Bronchial epithelial cell (primary cell): ENCODE results near the gene ABRAXAS1. TPM values are rescaled to one million over a fixed set of nuclear protein-coding genes. Genes with fewer than 3 reads are reported as not detected.

ENCODE experiments used
- DNase-seq: peaks from one replicate; pipeline ENCODE4 v3.0.0-alpha.2; 2010; ENCODE audit warnings: low read depth
- FAIRE-seq: peaks from 2 replicates; lab custom pipeline; 2011; peaks lifted over from hg19 to GRCh38; lab: Jason Lieb, UNC
- H3K27me3 ChIP-seq: 2 replicates; pipeline ENCODE4 v1.5.1; 2011; ENCODE audit warnings: low read length; ENCODE audit not compliant: control insufficient read depth, insufficient read depth
- H3K36me3 ChIP-seq: 2 replicates; pipeline ENCODE4 v1.5.1; 2011; ENCODE audit warnings: low read length; ENCODE audit not compliant: control insufficient read depth, insufficient read depth
- H3K4me3 ChIP-seq: 2 replicates; pipeline ENCODE4 v1.5.1; 2011; ENCODE audit warnings: mild to moderate bottlenecking, low read depth, low read length, control low read depth
- CTCF ChIP-seq: IDR thresholded peaks from 2 replicates; pipeline ENCODE4 v1.5.1; 2011; ENCODE audit warnings: mild to moderate bottlenecking, moderate library complexity, low read length, control low read depth, inconsistent platforms; ENCODE audit not compliant: insufficient read depth, severe bottlenecking
- total RNA-seq: library from RNA; depleted of rRNA; stranded (reverse); fragments of >200 nt; gene quantifications from 2 replicates; pipeline ENCODE4 v1.2.1, GENCODE V29; 2014

Gene ABRAXAS1
- total RNA-seq, 1 donor from 2014 or later: 6.6 TPM

DNA sequence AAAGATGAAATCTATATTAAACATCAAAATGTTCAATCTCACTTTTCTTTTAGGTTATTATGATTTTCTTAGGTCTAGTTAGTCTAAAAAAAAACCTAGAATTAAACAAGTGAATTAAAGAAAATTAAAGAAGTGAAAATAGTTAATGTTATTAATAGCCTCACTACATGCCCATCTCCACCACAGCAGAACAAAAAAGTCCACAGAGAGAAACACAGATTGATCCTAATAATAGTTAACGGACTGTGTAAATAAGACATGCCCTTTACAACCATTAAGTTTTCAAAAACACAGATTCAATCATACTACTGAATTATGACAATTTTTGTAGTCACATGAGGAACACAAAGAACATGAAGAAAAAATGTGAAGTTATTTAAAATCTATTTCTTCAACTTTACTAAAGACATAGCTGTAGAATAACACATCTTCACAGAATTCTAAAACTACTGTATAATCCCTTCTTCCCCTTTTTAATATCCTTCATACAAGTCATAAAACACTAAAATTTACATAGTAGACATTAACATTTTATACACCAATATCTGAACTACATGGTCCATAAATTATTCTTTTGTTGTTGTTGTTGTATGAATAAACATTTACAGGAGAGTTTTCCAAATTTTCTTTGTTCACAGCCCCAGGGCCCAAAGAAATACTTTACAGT, 44.6 kb downstream of the ABRAXAS1 start:
- no peak for TF ChIP-seq CTCF
- H3K4me3 ChIP-seq: no peak overlapping the region
- no peaks in the 10 kb centered on the region for H3K27me3 ChIP-seq
- H3K36me3 ChIP-seq: no peaks in the 10 kb centered on the region
- FAIRE-seq: no peak
- no peak for DNase-seq

- Histone ChIP-seq H3K4me3 (no peak overlapping the region), H3K36me3 (no peaks in the 10 kb centered on the region), H3K27me3 (no peaks in the 10 kb centered on the region)
- DNase-seq: peak; percentile 41
- no peak for TF ChIP-seq CTCF
- FAIRE-seq: no peak
Measured at GRCh38 chr4:83438719-83439118, 46.2 kb downstream of the ABRAXAS1 start.

GRCh38 chr4:83436680-83437079, 48.2 kb downstream of the ABRAXAS1 start:
- DNase-seq (no peak), FAIRE-seq (no peak)
- Histone ChIP-seq H3K36me3 (no peaks in the 10 kb centered on the region), H3K27me3 (no peaks in the 10 kb centered on the region), H3K4me3 (no peak overlapping the region)
- no peak for TF ChIP-seq CTCF

DNA sequence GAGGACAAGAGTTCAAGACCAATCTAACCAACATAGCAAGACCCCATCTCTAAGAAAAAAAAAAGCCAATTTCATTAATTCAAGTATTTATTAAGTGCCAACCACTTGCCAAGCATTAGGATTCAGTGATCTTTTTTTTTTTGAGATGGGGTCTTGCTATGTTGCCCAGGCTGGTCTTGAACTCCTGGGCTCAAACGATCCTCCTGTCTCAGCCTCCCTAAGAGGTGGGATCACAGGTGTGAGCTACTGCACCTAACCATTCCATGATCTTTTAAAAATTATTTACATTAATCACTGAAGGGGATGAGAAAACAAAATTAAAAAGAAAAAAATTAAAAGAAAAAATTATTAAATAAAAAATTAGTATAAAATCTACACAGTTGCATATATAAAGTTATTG, 53.7 kb downstream of the ABRAXAS1 start:
- FAIRE-seq (no peak), DNase-seq (no peak)
- no peak for TF ChIP-seq CTCF
- Histone ChIP-seq H3K36me3 (no peaks in the 10 kb centered on the region), H3K27me3 (no peaks in the 10 kb centered on the region), H3K4me3 (no peak overlapping the region)

DNA sequence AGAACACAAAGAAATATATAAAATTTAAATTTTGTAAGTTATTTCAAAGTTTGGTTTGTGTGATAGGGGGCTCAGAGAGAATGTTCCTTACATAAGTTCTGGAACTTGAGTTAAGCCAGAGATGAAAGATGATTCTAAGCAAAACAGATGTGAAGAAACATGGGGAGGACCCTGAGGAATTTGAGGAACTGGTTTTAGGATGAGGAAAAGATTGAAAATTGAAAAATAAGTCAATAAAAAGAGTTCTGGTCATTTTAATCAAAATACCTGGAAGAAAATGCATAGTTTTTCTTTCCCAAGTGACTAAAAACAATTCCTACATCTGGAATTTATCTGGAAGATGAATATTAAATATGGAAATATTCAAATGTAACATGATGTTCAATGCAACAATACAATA, 66.7 kb downstream of the ABRAXAS1 start:
- H3K27me3 ChIP-seq: no peaks in the 10 kb centered on the region
- FAIRE-seq (no peak), DNase-seq (no peak)
- TF ChIP-seq CTCF: no peak
- no peaks in the 10 kb centered on the region for H3K36me3 ChIP-seq
- H3K4me3 ChIP-seq: no peak overlapping the region

DNA sequence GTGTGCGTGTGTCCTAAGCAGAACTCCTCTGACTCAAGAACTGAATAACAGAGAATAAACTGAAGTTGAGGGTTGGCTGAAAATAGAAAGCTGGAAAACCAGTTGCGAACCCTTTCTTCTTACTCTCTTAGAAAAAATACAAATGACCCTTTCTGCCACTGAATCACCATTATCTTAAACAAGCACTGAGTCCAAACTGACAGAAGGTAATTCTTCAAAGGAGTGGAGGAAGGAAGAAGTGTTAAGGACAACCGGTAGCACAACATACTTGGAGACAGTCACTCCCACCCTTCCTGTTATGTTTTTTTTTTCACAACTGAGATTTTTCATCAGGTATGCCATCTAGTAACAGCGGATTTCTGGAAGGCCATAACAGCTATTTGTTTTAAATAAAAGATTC, 67.3 kb downstream of the ABRAXAS1 start:
- DNase-seq (peak; percentile 27), FAIRE-seq (no peak)
- no peak overlapping the region for H3K4me3 ChIP-seq
- no peak for TF ChIP-seq CTCF
- H3K27me3 ChIP-seq: no peaks in the 10 kb centered on the region
- H3K36me3 ChIP-seq: no peaks in the 10 kb centered on the region
